Testis (tissue), 3 donors: Measurements from ENCODE around the gene LEAP2. TPM values are rescaled to one million over a fixed set of nuclear protein-coding genes. Genes with fewer than 3 reads are reported as not detected.
A peak's percentile ranks its signal among the peaks of the same experiment; 100 is the strongest.

Experiments
- DNase-seq: peaks from one replicate; pipeline ENCODE4 v3.0.0-alpha.2; 2019
- H3K27ac ChIP-seq, 2 donors: fragments of 200-600 bp; sonication (generic); one replicate each; pipeline ENCODE4 v1.5.1; 2019
- H3K27me3 ChIP-seq: fragments of 200-600 bp; sonication (generic); one replicate; pipeline ENCODE4 v1.5.1; 2019
- H3K36me3 ChIP-seq: fragments of 200-600 bp; sonication (generic); one replicate; pipeline ENCODE4 v1.5.1; 2017; ENCODE audit warnings: low read depth; ENCODE audit errors: missing control alignments
- H3K4me1 ChIP-seq: fragments of 200-600 bp; sonication (generic); one replicate; pipeline ENCODE4 v1.5.1; 2019
- H3K4me3 ChIP-seq, 2 donors: fragments of 200-600 bp; sonication (generic); one replicate each; pipeline ENCODE4 v1.5.1; 2017 to 2019
- H3K9me3 ChIP-seq: fragments of 200-600 bp; sonication (generic); one replicate; pipeline ENCODE4 v1.5.1; 2017
- CTCF ChIP-seq, 3 experiments: fragments of 450-650 bp in 2 of 3; fragments of 200-600 bp in 1 of 3; sonication (generic) in 1 of 3; IDR thresholded peaks; one replicate each; pipeline ENCODE4 v1.5.1; 2016 to 2019; ENCODE audit warnings: antibody characterized with exemption in 3 of 3, mild to moderate bottlenecking in 2 of 3, moderate library complexity in 1 of 3
- POLR2A ChIP-seq: fragments of 450-650 bp; IDR thresholded peaks from one replicate; pipeline ENCODE4 v1.6.1; 2017; ENCODE audit warnings: antibody characterized with exemption, mild to moderate bottlenecking, moderate library complexity
- WGBS, 2 donors: methylation state at CpG; one replicate each; pipeline ENCODE4 v1.1.5; 2018; 5-methylcytosine and 5-hydroxymethylcytosine counted together
- intact Hi-C: fragments of 100-400 bp; cut with DNase I; formaldehyde crosslinking; loops from one replicate; pipeline ENCODE4 v1.15.1; 2023; ENCODE audit warnings: low total_unique reads
- polyA plus RNA-seq: library from polyadenylated mRNA; stranded (reverse); fragments of 350-450 nt; fragmentation: Illumina TruSeq; extraction: RNeasy Lipid Tissue Mini Kit (QIAGEN cat#74804); gene quantifications from one replicate; pipeline ENCODE4 v1.2.3, GENCODE V29; 2014; ENCODE audit warnings: low read depth, low replicate concordance; ENCODE audit not compliant: insufficient read depth
- total RNA-seq, 2 donors: library from RNA; depleted of rRNA; stranded (reverse); fragments of >200 nt; gene quantifications; one replicate each; pipeline ENCODE4 v1.2.3, GENCODE V29; 2016

The LEAP2 gene
- total and polyA plus RNA-seq, 3 donors from 2014 or later, result 1.8 to 4.1 (median 3.6) TPM

- Histone ChIP-seq H3K9me3 (no peaks in the 10 kb centered on the region), H3K4me3 (no peak overlapping the region), H3K4me1 (no peaks in the 10 kb centered on the region), H3K27me3 (no peaks in the 10 kb centered on the region), H3K27ac (no peak overlapping the region), H3K36me3 (no peaks in the 10 kb centered on the region)
- TF ChIP-seq CTCF (IDR thresholded peaks at IDR 0.05), result no peak
- TF ChIP-seq POLR2A, result no peak
- DNase-seq, result no peak
- intact Hi-C loops, result no loop called here
- 62 to 78% methylated on average over 2 of the region's 2 CpGs for WGBS, 2 donors
Observed at GRCh38 chr5:132877466-132877865, 4.0 kb downstream of the LEAP2 start.

- intact Hi-C loops, result no loop called here
- Histone ChIP-seq H3K27me3 (no peaks in the 10 kb centered on the region), H3K9me3 (no peaks in the 10 kb centered on the region), H3K27ac (no peak overlapping the region), H3K4me3 (no peak overlapping the region), H3K36me3 (no peaks in the 10 kb centered on the region), H3K4me1 (no peaks in the 10 kb centered on the region)
- WGBS, 2 donors, result 64 to 78% methylated on average over 3 of the region's 3 CpGs
- DNase-seq, result no peak
- TF ChIP-seq CTCF (IDR thresholded peaks at IDR 0.05), result no peak
- TF ChIP-seq POLR2A, result no peak
Observed at GRCh38 chr5:132877938-132878337, 4.5 kb downstream of the LEAP2 start.

GRCh38 chr5:132883261-132883834 is 9.9 kb downstream of the LEAP2 start:
- H3K4me3 ChIP-seq, result no peak overlapping the region
- no peaks in the 10 kb centered on the region for H3K4me1 ChIP-seq
- DNase-seq, result peak; percentile 67
- H3K27ac ChIP-seq, result no peak overlapping the region
- intact Hi-C loops, result no loop called here
- no peaks in the 10 kb centered on the region for H3K9me3 ChIP-seq
- no peaks in the 10 kb centered on the region for H3K27me3 ChIP-seq
- no peaks in the 10 kb centered on the region for H3K36me3 ChIP-seq
- 47 to 51% methylated on average over 2 of the region's 2 CpGs for WGBS, 2 donors
- TF ChIP-seq CTCF (IDR thresholded peaks at IDR 0.05) (peak in 2 of 3 experiments; percentile 52 to 53), POLR2A (no peak)

- H3K27ac ChIP-seq, result no peak overlapping the region
- H3K9me3 ChIP-seq, result no peaks in the 10 kb centered on the region
- no peak for DNase-seq
- WGBS, 2 donors, result 64 to 71% methylated on average over 2 of the region's 2 CpGs
- no peaks in the 10 kb centered on the region for H3K27me3 ChIP-seq
- no peaks in the 10 kb centered on the region for H3K36me3 ChIP-seq
- no peak for TF ChIP-seq POLR2A
- no peak for TF ChIP-seq CTCF (IDR thresholded peaks at IDR 0.05)
- intact Hi-C loops, result no loop called here
- no peaks in the 10 kb centered on the region for H3K4me1 ChIP-seq
- no peak overlapping the region for H3K4me3 ChIP-seq
Observed at GRCh38 chr5:132884548-132884947, 11.1 kb downstream of the LEAP2 start.
